GM12878 (cell line): ENCODE measurements around the gene BCL2. TPM values are rescaled to one million over a fixed set of nuclear protein-coding genes. Genes with fewer than 3 reads are reported as not detected.

Source experiments
- ATAC-seq: fragments of 200-7000 bp; cut with Tn5 transposase; 3 replicates; pipeline ENCODE4 v1.9.1; 2020; ENCODE audit warnings: mild to moderate bottlenecking, moderate library complexity
- BruUV-seq: library from RNA; stranded (reverse); fragments of 400-500 nt; replicated peaks from 2 replicates; lab custom pipeline; 2021; lab: Mats Ljungman, UMichigan
- CTCF ChIA-PET: fragments of 300-600 bp; sonication (Branson Sonifier 250); formaldehyde crosslinking; extraction: SDS; loops from one replicate; lab custom pipeline; 2021; ENCODE audit warnings: inconsistent platforms; lab: Yijun Ruan, JAX
- POLR2A ChIA-PET: fragments of 350-600 bp; formaldehyde crosslinking; extraction: SDS; loops from one replicate; lab custom pipeline; 2021; ENCODE audit warnings: inconsistent platforms; lab: Charles Lee
- RAD21 ChIA-PET: fragments of 300-600 bp; sonication (Branson Sonifier 250); formaldehyde crosslinking; loops from one replicate; lab custom pipeline; 2023; ENCODE audit warnings: antibody characterized with exemption; ENCODE audit not compliant: unreplicated experiment; lab: Charles Lee
- SMC1A ChIA-PET: fragments of 300-600 bp; sonication (Branson Sonifier 250); formaldehyde crosslinking; loops from one replicate; lab custom pipeline; 2023; ENCODE audit not compliant: unreplicated experiment, uncharacterized antibody; lab: Charles Lee
- DNase-seq: peaks from one replicate; pipeline ENCODE4 v3.0.0-alpha.2; 2011; ENCODE audit warnings: low read depth, low spot score
- FAIRE-seq: peaks from 3 replicates; lab custom pipeline; 2011; peaks lifted over from hg19 to GRCh38; lab: Jason Lieb, UNC
- H2AFZ ChIP-seq: 2 replicates; pipeline ENCODE4 v1.6.0; 2011; ENCODE audit warnings: low read depth, low read length, control low read depth; ENCODE audit not compliant: control insufficient read depth
- H3K27ac ChIP-seq: 2 replicates; pipeline ENCODE4 v1.5.1; 2011; ENCODE audit warnings: control low read depth; ENCODE audit not compliant: control insufficient read depth, insufficient read depth
- H3K27me3 ChIP-seq, 2 experiments: replicated peaks in 1 of 2; 2 replicates each; pipeline versions ENCODE4 v1.6.0 to v1.6.1; 2011; ENCODE audit warnings: low read length in 1 of 2; ENCODE audit not compliant: control insufficient read depth in 2 of 2, insufficient read depth in 2 of 2
- H3K36me3 ChIP-seq, 2 experiments: 2 replicates each; pipeline ENCODE4 v1.5.1; 2011; ENCODE audit warnings: low read length in 1 of 2; ENCODE audit not compliant: control insufficient read depth in 2 of 2, insufficient read depth in 2 of 2
- H3K4me1 ChIP-seq: 2 replicates; pipeline ENCODE4 v1.6.1; 2011; ENCODE audit warnings: mild to moderate bottlenecking, low read length, moderate library complexity, mixed read lengths; ENCODE audit not compliant: control insufficient read depth, insufficient read depth
- H3K4me2 ChIP-seq: 2 replicates; pipeline ENCODE4 v1.6.0; 2011; ENCODE audit warnings: control low read depth; ENCODE audit not compliant: control insufficient read depth, insufficient read depth
- H3K4me3 ChIP-seq: fragments of 200-600 bp; sonication (generic); 2 replicates; pipeline ENCODE4 v1.5.1; 2016
- H3K79me2 ChIP-seq: 2 replicates; pipeline ENCODE4 v1.6.0; 2011; ENCODE audit warnings: low read length; ENCODE audit not compliant: control insufficient read depth, insufficient read depth
- H3K9ac ChIP-seq: 2 replicates; pipeline ENCODE4 v1.8.0; 2011; ENCODE audit warnings: low read length, control low read depth, mixed read lengths; ENCODE audit not compliant: control insufficient read depth, insufficient read depth
- H3K9me3 ChIP-seq: replicated peaks from 3 replicates; pipeline ENCODE4 v1.5.1; 2011; ENCODE audit warnings: mild to moderate bottlenecking, low read length; ENCODE audit not compliant: control insufficient read depth, insufficient read depth
- H4K20me1 ChIP-seq: 2 replicates; pipeline ENCODE4 v1.6.0; 2011; ENCODE audit not compliant: control insufficient read depth, insufficient read depth
- BHLHE40 ChIP-seq, 2 experiments: fragments of 450-650 bp in 1 of 2; IDR thresholded peaks; 2 replicates each; pipeline ENCODE4 v1.6.1; 2011 to 2017; ENCODE audit warnings: low read depth in 2 of 2, borderline replicate concordance in 1 of 2, improper control_type of control experiment in 1 of 2, low read length in 1 of 2, mild to moderate bottlenecking in 1 of 2
- DPF2 ChIP-seq: fragments of 450-650 bp; IDR thresholded peaks from 2 replicates; pipeline ENCODE4 v1.6.1; 2017; ENCODE audit warnings: mild to moderate bottlenecking
- EED ChIP-seq: sonication (generic); IDR thresholded peaks from 2 replicates; pipeline ENCODE4 v1.6.1; 2016; ENCODE audit warnings: antibody characterized with exemption, low read depth
- EP300 ChIP-seq, 2 experiments: fragments of 150-350 bp in 1 of 2; IDR thresholded peaks; 2 replicates each; pipeline ENCODE4 v1.6.1; 2011 to 2012; ENCODE audit warnings: low read depth in 2 of 2, low read length in 2 of 2, borderline replicate concordance in 1 of 2, improper control_type of control experiment in 1 of 2, inconsistent platforms in 1 of 2; ENCODE audit not compliant: control insufficient read depth in 1 of 2
- EZH2 ChIP-seq: IDR thresholded peaks from 2 replicates; pipeline ENCODE4 v1.6.1; 2012; ENCODE audit warnings: low read depth, mild to moderate bottlenecking, control low read depth, inconsistent platforms, low read length, borderline replicate concordance; ENCODE audit not compliant: control insufficient read depth
- GATAD2B ChIP-seq: fragments of 450-650 bp; conservative IDR thresholded peaks from 2 replicates; pipeline ENCODE4 v1.6.1; 2017; ENCODE audit warnings: low read depth, mild to moderate bottlenecking, moderate library complexity
- IKZF1 ChIP-seq: fragments of 450-650 bp; conservative IDR thresholded peaks from 2 replicates; pipeline ENCODE4 v1.6.1; 2017; ENCODE audit warnings: antibody characterized with exemption, mild to moderate bottlenecking
- IKZF2 ChIP-seq, 2 experiments: fragments of 450-650 bp; IDR thresholded peaks; 2 replicates each; pipeline ENCODE4 v1.6.1; 2017; ENCODE audit warnings: mild to moderate bottlenecking in 2 of 2, moderate library complexity in 2 of 2
- JUNB ChIP-seq: IDR thresholded peaks from 2 replicates; pipeline ENCODE4 v1.6.1; 2016; ENCODE audit warnings: antibody characterized with exemption, mild to moderate bottlenecking
- JUND ChIP-seq: IDR thresholded peaks from 2 replicates; pipeline ENCODE4 v1.6.1; 2012; ENCODE audit warnings: low read depth, mild to moderate bottlenecking, low read length, improper control_type of control experiment, moderate library complexity
- MTA2 ChIP-seq: fragments of 450-650 bp; IDR thresholded peaks from 2 replicates; pipeline ENCODE4 v1.6.1; 2016; ENCODE audit warnings: low read depth, mild to moderate bottlenecking, moderate library complexity
- MYC ChIP-seq: IDR thresholded peaks from 2 replicates; pipeline ENCODE4 v1.6.1; 2011; ENCODE audit warnings: mild to moderate bottlenecking, low read length, moderate library complexity, inconsistent platforms; ENCODE audit not compliant: insufficient read depth, insufficient replicate concordance, insufficient read length, severe bottlenecking
- NFYA ChIP-seq: IDR thresholded peaks from 2 replicates; pipeline ENCODE4 v1.6.1; 2011; ENCODE audit warnings: low read depth, mild to moderate bottlenecking, low read length, improper control_type of control experiment, borderline replicate concordance
- PML ChIP-seq: IDR thresholded peaks from 2 replicates; pipeline ENCODE4 v1.6.1; 2012; ENCODE audit warnings: low read length, inconsistent platforms
- POLR2AphosphoS5 ChIP-seq: IDR thresholded peaks from 2 replicates; pipeline ENCODE4 v1.6.1; 2011; ENCODE audit warnings: mild to moderate bottlenecking, low read length, inconsistent platforms
- SRF ChIP-seq, 2 experiments: IDR thresholded peaks; 2 replicates each; pipeline ENCODE4 v1.6.1; 2011; ENCODE audit warnings: low read depth in 2 of 2, low read length in 2 of 2, mild to moderate bottlenecking in 1 of 2, moderate library complexity in 1 of 2
- WGBS: methylation state at CpG from one replicate; pipeline ENCODE4 v1.1.6; 2016; ENCODE audit warnings: low lambda C conversion rate; ENCODE audit not compliant: insufficient replicate concordance, insufficient coverage; ENCODE audit errors: missing lambda C conversion rate; 5-methylcytosine and 5-hydroxymethylcytosine counted together
- in situ Hi-C: fragments of 300-500 bp; cut with MboI; formaldehyde crosslinking; loops from 9 replicates; pipeline ENCODE4 v1.14.3; 2018; ENCODE audit warnings: mixed read lengths
- intact Hi-C: fragments of 100-400 bp; cut with micrococcal nuclease; formaldehyde crosslinking; loops from one replicate; pipeline ENCODE4 v1.14.2; 2022; ENCODE audit not compliant: unreplicated experiment
- polyA plus RNA-seq, 11 experiments: library from polyadenylated mRNA; depleted of rRNA in 4 of 11; unstranded in 6 of 11; stranded (reverse) in 5 of 11; fragments of >200 nt; fragmentation: Nextera tagmentation in 4 of 11; fragmentation: Illumina TruSeq in 1 of 11; extraction: Ambion mirVana in 4 of 11; extraction: Trizol in 1 of 11; gene quantifications; 1 replicate in 1 of 11; 2 replicates in 10 of 11; pipeline versions ENCODE4 v1.2.1 to v1.2.3, GENCODE V29; 2011 to 2016; ENCODE audit warnings: inconsistent platforms in 2 of 11, missing spikeins in 2 of 11, low read depth in 1 of 11
- total RNA-seq, 4 experiments: library from RNA; depleted of rRNA in 3 of 4; stranded (reverse); fragments of >200 nt in 3 of 4; fragmentation: Illumina TruSeq in 1 of 4; extraction: Trizol in 1 of 4; gene quantifications; 2 replicates each; pipeline versions ENCODE4 v1.2.1 to v1.2.3, GENCODE V29; 2013 to 2021
- TF ChIP-seq, protein P1 (sequence below): fragments of 450-650 bp; IDR thresholded peaks from 2 replicates; pipeline ENCODE4 v1.6.1; 2018; ENCODE audit warnings: borderline replicate concordance, mild to moderate bottlenecking; ENCODE audit not compliant: partially characterized antibody
- TF ChIP-seq, protein P2 (sequence below): IDR thresholded peaks from 2 replicates; pipeline ENCODE4 v1.6.1; 2011; ENCODE audit warnings: low read depth, low read length, improper control_type of control experiment, borderline replicate concordance

The BCL2 gene
- total and polyA plus RNA-seq, 10 of the 15 experiments (the other 5 are each of a cell fraction or from before 2014, with no cell fraction given): 4.1 to 47.8 (median 19.3) TPM

DNA sequence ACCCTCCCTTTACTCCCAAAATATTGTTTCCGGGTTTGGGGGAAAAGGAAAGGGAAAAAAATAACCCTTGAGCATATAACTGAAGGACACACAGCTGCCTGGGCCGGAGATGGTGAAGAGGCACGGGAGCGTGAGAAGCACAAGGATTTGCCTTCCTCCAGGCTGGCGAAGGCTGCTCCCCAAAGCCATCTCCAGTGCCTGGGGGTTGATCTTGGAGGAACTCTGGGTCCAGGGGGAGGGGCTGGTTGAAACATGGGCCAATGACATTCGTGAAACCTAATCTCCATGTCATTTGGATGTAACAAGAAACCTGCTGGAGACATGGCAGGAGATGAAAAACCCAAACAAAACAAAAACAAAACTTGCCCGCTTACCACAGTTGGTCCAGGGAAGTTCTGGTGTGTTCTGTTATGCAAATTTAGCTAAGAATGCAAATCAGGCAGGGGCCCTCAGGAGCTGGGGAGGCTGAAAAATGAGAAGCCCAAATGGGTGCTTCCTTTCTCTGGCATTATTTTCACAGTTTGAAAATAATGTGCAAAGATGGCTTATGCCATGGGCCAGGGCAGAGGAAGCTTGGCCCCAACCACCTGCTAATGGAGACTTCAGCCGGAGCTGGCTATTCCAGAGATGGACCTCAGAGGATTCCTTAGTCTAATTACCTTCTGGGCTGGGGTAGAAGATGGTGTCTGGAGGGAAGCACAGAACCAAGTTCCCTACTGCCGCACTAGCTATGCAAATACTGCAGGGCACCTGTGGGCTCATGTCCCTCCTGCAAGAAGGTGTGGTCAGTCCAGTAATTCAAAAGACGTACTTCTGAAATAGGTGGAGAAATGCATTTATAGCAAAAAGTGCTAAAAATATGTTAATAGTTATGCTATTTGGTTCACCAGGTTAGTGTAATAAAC, 180.9 kb downstream of the BCL2 start:
- peak overlapping the region; percentile 96 for H3K27ac ChIP-seq
- ChIA-PET SMC1A (interaction anchor here (0.7 to 12.9 kb wide), 19 partner anchors 15 to 855 kb away, joined by 3 to 453 read pairs (median 6); no protein-coding TSS in a partner anchor), POLR2A (interaction anchor here (1.0 to 16.4 kb wide), 8 partner anchors 10 to 179 kb away, joined by 3 to 278 read pairs (median 10); no protein-coding TSS in a partner anchor), RAD21 (interaction anchor here (0.6 to 14.2 kb wide), 13 partner anchors 14 to 179 kb away, joined by 3 to 463 read pairs (median 3); partner anchors contain the start of gene BCL2), CTCF (interaction anchor here (0.8 to 13.9 kb wide), 11 partner anchors 17 to 228 kb away, joined by 3 to 416 read pairs (median 5); partner anchors contain the start of gene BCL2)
- WGBS: 1% methylated on average over 10 of the region's 10 CpGs
- H3K4me1 ChIP-seq: peaks cover 72% of the 10 kb centered on the region
- H3K36me3 ChIP-seq: peaks cover 0 to 4% of the 10 kb centered on the region in 2 experiments; a peak in 3 of 4 replicates
- intact Hi-C loops (loop anchor here (1.0 to 5.0 kb wide), 2 partner anchors 17 to 284 kb away; partner anchors contain the start of gene VPS4B), in situ Hi-C loops (loop anchor here (5.0 kb wide), 1 partner anchor 289 kb away; no protein-coding TSS in a partner anchor)
- BruUV-seq: TSS peak; percentile 84
- DNase-seq (peak; percentile 94), FAIRE-seq (no peak), ATAC-seq (peak; percentile 58)
- peak overlapping the region; percentile 65 for H3K4me3 ChIP-seq
- H3K27me3 ChIP-seq: no peaks in the 10 kb centered on the region
- H3K9ac ChIP-seq: peak overlapping the region; percentile 82
- H3K9me3 ChIP-seq: no peaks in the 10 kb centered on the region; the same call in 1 of the 3 replicates
- peaks cover 89% of the 10 kb centered on the region for H3K79me2 ChIP-seq
- no peaks in the 10 kb centered on the region for H4K20me1 ChIP-seq
- peak overlapping the region; percentile 95 for H3K4me2 ChIP-seq
- H2AFZ ChIP-seq: no peak overlapping the region; the same call in 1 of the 2 replicates
- TF ChIP-seq POLR2AphosphoS5 (peak; percentile 77), EED (peak; percentile 51; the same call in 1 of the 2 replicates), EP300 (IDR thresholded peaks at IDR 0.05; ENCODE audit: borderline replicate concordance in 1 of 2, control insufficient read depth in 1 of 2, low read depth in 2 of 2, low read length in 2 of 2) (peak in 1 of 2 experiments; percentile 69; a peak in 1 of 4 replicates), BHLHE40 (IDR thresholded peaks at IDR 0.05; ENCODE audit: borderline replicate concordance in 1 of 2, low read depth in 2 of 2, low read length in 1 of 2) (peak; percentile 28 to 48; a peak in 2 of 4 replicates), IKZF1 (peak; percentile 81), JUNB (no peak), GATAD2B (no peak; the same call in 1 of the 2 replicates), MYC (no peak), DPF2 (peak; percentile 24; the same call in 1 of the 2 replicates), JUND (no peak), IKZF2 (IDR thresholded peaks at IDR 0.05) (peak; percentile 58 to 68), PML (no peak), MTA2 (no peak), NFYA (no peak), SRF (IDR thresholded peaks at IDR 0.05; ENCODE audit: low read depth in 2 of 2, low read length in 2 of 2) (peak; percentile 46 to 79; a peak in 3 of 4 replicates), EZH2 (no peak)
- TF ChIP-seq, protein P1, sequence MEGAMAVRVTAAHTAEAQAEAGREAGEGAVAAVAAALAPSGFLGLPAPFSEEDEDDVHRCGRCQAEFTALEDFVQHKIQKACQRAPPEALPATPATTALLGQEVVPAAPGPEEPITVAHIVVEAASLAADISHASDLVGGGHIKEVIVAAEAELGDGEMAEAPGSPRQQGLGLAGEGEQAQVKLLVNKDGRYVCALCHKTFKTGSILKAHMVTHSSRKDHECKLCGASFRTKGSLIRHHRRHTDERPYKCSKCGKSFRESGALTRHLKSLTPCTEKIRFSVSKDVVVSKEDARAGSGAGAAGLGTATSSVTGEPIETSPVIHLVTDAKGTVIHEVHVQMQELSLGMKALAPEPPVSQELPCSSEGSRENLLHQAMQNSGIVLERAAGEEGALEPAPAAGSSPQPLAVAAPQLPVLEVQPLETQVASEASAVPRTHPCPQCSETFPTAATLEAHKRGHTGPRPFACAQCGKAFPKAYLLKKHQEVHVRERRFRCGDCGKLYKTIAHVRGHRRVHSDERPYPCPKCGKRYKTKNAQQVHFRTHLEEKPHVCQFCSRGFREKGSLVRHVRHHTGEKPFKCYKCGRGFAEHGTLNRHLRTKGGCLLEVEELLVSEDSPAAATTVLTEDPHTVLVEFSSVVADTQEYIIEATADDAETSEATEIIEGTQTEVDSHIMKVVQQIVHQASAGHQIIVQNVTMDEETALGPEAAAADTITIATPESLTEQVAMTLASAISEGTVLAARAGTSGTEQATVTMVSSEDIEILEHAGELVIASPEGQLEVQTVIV: no peak
- TF ChIP-seq, protein P2, sequence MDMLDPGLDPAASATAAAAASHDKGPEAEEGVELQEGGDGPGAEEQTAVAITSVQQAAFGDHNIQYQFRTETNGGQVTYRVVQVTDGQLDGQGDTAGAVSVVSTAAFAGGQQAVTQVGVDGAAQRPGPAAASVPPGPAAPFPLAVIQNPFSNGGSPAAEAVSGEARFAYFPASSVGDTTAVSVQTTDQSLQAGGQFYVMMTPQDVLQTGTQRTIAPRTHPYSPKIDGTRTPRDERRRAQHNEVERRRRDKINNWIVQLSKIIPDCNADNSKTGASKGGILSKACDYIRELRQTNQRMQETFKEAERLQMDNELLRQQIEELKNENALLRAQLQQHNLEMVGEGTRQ: no peak
